SHP77 treated with DMSO at 0.1 percent for 48 hours (cell line): Measurements from ENCODE around the gene RNF207.

Experiments used
- DNase-seq: peaks from one replicate; lab custom pipeline; 2025; lab: John Stamatoyannopoulos, UW

The RNF207 gene

DNA sequence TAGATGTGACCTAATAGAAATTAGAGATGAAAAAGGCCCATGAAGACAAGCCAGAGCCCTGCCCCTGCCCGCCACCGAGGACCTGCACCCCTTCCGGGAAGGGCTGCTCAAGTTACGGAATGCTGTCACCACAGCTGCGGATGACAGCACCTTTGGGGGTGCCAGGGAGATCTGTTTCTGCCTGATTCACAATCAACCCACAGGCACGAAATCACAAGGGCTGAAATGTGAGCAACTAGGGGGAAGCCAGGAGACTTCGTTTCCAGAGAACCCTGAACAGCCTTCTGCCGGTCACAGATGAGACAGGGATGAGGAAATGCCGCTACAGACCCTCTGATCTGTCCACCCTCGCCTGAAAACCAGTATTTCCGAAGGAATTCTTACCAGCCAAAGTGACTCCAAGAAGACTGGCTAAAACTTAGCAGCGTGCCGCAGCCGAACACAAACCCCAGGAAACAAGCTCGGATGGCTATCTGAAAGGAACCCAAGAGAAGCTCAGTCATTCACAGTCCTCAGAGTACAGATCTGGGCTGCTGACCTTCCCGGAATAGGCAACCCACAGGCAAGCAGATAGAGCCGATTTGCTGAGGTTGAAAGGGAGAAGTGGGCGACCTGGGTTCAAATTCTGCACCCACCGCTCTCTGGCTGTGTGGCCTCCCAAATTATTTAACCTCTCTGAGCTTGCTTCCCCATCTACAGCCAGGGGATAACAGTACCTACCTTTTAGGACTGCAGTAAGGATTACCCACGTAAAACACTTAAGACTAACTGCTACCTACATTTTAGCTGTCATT is 28.8 kb downstream of the RNF207 start:
- DNase-seq, result no peak

DNA sequence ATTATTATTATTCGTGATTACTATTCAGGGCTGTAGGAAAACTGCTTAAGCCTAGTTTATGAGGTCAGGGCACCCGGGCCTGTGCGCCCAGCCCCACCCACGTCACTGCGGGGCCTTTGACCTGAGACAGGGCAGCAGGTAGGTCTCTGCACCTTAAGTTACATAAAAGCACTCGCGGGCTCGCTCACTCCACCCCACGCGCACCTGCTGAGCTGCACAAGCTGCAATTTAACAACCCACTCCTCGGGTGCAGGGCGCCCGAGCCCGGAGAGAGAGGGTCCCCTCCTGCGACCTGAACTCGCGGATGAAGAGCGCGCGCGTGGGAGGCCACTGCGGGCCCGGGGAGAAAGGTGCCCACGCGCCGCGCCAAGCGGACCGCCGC is 29.4 kb downstream of the RNF207 start:
- no peak for DNase-seq

DNA sequence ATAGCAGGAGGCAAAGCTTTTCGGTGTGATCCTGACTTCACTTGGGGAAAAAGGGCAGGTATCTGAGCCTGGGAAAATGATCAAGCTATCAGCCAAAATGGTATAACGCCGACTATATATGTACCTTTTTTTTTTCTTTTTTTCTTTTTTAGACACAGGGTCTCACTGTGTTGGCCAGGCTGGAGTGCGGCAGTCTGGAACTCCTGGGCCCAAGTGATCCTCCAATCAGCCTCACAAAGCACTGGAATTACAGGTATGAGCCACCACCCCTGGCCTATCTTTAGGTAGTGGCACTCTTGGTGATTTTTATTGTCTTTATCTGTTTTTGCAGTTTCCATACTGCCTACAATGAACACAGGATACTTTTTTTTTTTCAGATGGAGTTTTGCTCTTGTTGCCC is 31.2 kb downstream of the RNF207 start:
- no peak for DNase-seq

DNA sequence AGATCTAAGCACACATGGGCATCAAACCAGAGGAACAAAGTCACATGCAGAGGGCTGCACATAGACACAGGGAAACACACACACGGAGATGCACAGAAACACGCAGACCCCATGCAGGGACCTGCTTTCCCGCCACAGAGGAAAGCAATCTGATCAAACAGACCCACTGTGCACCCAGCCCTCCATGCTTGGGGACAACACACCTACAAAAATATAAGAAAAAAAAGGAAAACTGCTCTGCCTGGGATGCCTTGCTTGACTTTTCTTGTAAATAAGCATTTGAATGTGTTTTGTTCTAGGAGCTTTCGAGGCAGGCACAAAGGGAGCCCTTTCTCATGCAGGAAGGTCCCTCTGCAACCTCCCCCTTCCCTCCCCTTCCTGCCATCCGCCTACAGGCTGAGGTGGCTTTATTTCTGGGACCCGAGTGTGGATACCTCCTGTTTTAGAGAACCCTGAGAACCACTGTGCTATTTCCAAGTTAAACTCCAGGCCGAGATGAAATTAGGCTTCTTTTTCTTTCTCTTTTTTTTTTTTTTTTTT is 33.4 kb downstream of the RNF207 start:
- DNase-seq, result no peak

- peak; percentile 39 for DNase-seq
These were observed 34.2 kb downstream of the RNF207 start for GRCh38 chr1:6239950-6240768.

- no peak for DNase-seq
These were observed 35.4 kb downstream of the RNF207 start for GRCh38 chr1:6241107-6241886.

DNA sequence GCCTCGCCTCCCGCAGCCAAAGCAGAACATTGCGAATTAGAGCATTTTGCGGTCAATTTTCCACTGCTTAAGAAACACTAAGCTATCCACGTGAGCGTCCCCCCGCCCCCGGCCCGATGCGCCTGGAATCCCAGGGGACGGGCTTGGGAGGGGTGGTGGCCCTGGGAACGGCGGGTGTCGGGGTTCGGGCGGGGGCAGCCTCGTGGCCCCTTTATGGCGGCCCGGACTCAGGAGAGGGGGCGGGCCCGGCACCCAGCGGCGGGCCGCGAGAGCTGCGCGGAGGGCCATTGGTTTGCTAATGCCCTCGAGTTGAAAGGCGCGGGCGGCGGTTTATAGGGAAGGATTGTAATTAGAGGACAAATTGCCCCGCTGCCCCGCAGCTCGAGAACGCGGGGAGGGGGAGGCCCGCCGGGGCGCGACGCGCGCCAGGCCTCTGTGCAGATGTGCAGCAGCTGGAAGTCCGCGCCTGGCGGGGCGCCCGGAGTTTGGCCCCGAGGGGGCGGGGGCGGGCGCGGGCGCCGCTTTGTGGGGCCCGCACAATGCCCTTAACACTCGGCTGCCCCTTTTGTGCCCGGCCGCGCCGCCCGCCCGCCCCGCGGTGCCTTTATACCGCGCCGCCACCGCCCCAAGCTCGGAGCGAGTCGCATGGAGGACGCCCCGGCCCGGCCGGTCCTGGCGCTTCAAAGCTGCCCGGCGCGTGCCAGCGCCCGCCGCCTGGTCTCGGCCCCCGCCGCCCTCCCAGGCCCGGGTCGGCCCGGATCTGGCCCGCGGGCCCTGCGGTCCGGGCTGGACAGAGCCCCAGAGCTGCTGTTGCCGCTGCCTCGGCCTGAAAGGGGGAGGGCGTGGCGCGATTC is 36.2 kb downstream of the RNF207 start:
- no peak for DNase-seq

DNA sequence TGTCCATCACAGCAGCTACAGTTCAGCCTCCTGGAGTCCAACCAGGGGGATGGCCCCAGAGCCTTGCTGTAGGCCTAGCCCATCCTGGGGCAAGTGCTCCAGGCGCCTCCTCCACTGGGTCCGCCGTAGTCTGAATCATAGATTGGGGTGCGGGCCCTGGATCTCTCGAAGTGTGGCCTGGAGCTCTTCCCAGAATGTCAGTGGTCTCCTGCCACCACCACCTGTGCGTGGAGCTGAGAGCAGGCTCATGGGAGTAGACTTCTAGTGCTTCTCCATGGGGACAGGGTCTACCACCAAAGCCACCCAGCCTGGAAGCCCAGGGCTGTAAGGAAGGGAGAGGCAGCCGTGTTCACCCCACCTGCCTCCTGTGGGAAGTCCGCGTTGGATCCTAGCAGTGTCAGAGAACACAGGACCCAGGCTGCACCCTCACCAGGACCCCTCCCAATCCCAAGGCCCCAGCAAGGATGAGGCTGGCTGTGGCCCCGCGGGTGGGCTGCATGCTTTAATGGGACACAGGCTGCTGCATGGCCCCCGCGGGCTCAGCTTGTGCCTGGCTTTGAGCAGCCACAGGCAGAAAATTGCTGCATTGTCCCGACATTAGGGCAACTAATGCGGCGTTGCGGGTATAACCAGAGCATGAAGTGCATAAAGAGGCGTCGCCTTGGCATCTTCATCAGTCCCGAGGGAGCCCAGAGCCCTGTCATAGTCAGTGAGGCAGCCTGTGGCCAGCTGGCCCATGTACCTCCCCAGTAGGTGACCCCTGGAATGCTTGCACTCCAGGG is 37.3 kb downstream of the RNF207 start:
- DNase-seq, result no peak

- DNase-seq, result no peak
These were observed 38.1 kb downstream of the RNF207 start, which contains the start of gene HES3 for GRCh38 chr1:6243993-6244392. TSS of gene HES3 (plus strand) at chr1:6244179. CDS start at chr1:6244366, 187 bp downstream.

GRCh38 chr1:6244401-6245049 is 38.6 kb downstream of the RNF207 start:
- DNase-seq, result no peak

DNA sequence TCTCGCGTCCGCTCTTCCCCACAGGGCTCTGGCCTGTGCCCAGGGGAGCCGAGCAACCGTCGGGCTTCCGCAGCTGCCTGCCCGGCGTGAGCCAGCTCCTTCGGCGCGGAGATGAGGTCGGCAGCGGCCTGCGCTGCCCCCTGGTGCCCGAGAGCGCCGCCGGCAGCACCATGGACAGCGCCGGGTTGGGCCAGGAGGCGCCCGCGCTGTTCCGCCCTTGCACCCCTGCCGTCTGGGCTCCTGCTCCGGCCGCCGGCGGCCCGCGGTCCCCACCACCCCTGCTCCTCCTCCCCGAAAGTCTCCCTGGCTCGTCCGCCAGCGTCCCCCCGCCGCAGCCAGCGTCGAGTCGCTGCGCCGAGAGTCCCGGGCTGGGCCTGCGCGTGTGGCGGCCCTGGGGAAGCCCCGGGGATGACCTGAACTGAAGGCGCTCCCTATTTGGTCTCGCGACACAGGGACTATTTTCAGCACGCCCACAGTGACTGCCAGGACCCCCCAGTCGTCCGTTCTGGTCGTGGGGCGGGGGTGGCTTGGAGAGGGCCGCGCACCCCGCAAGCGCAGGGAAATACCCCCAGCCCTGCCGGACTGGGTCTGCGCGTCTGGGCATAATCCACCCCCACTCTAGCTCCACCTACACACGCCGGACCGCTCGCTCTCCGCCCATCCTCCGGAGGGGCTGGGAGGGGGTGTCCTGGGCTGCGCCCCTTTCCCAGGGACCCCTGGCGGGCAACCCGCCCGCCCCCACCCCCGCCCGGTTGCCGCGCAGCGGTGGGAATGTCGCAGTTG is 39.4 kb downstream of the RNF207 start:
- DNase-seq, result peak; percentile 56

DNA sequence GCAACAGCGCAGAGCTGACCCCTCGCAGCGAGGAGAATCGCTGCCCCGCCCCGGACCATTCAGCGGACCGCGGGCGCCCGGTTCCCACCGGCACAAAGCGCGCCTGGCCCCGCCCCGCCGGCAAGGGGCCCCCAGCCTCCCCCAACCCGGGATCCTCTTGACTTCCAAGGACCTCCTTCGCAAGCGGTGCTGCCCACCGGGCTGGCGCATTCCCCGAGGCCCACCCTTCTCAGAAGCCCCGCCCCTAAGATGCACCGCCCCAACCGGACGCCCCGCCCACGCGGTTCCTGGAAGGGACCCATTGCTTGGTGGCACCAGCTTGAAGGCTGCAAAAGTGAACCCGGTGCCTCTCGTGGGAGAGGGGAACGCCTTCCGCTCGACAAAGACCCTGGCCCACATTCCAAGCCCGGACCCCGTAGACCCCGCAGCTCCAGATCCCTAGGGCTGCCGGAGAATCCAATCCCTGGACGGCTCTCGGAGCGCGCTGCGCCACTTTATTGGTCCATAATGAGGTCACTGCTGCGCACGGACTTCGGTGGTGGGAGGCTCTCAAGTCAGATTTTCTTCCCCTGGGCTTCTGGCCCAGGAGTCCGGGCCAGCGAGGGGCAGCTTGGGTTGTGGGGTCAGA is 40.1 kb downstream of the RNF207 start:
- DNase-seq, result peak; percentile 32

DNA sequence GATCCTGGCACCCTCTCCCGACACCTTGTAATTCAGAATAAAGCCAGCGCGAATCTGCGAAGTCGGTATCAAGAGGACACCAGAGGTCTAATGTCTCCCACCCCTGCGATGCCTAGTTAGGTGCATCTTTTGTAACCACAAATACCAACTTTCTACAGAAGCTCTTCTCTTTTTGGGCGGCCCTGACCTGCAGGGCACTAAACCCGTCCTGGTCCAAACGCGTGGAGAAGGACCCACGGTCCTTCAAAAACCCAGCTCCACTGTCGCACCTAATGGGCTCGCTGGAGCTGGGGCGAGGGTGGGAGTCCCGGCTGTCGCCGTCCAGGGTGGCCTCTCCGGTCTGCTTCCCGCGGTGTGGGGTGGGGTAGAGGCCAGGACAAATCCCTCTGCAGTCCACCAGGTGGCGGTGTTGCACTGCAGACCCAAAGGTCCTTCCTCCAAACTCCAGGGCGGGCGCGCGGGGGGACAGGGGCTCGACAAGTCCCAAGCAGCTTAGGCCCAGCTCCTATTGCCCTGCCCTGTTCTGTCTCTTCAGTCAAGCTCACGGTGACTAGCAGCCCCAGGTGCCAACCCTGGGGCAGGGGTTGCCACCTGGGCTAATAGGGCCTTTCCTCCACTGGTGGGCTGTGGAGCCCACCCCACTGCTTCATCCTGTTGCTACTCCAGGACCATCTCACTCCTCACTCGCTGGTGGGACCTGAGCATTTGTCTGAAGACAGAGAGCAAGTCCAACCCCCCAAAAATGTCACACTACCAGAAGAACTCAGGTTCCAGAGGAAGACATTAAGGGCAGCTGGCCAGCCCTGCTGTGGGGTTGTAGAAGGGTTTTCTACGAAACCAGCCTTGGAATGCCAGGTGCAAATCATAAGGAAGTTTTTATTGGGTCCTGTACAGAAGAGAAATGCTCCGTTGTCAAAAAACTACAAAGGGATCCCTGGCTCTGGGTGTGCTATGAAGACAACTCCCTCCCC is 40.9 kb downstream of the RNF207 start:
- DNase-seq, result peak; percentile 36

DNA sequence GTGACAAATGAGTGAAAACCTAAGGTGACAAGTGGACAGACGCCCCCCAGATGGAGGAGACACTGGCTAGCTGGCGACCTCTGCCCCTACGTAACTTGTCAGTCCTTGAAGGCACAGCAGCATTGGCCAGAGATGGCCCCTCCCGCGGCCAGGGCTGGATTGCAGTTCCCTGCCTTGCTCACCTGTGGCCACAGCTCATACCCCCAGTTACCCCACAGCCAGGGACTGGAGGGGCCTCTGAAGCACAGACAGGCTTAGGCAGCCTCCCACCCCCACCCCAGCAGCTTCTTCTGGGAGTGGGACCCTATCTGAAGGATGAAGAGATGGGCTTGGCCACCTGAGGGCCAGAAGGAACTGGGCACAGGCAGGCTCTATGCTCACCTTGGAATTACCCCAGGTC is 41.7 kb downstream of the RNF207 start:
- DNase-seq, result no peak

DNA sequence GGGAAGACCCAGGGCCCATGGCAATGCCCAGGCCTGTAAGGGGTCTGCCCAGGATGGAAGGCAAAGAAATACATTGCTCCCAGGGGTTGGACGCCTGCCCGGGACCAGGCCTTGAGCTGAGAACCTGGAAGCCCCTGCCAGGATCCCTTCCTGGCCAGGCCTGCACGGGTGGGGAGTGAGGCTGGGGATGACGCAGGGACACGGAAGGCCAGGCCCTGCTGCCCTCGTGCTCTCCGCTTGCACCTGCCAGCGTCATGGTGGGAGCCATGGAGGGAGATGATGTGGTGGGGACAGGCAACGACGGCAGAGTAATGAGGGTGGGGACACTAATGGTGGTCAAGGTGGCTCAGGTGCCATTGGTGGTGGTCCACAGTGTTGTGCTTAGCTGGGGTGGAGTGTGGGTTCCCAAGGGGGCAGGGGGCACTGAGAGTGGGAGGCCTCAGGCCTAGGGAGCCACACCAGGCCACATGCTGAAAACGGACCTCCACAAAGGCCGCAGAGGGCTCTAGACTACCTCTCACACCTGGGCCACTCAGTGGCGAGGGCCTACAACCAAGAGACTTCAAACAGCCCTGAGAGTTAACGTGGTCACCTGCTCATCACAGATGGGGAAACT is 42.4 kb downstream of the RNF207 start:
- DNase-seq, result no peak

DNA sequence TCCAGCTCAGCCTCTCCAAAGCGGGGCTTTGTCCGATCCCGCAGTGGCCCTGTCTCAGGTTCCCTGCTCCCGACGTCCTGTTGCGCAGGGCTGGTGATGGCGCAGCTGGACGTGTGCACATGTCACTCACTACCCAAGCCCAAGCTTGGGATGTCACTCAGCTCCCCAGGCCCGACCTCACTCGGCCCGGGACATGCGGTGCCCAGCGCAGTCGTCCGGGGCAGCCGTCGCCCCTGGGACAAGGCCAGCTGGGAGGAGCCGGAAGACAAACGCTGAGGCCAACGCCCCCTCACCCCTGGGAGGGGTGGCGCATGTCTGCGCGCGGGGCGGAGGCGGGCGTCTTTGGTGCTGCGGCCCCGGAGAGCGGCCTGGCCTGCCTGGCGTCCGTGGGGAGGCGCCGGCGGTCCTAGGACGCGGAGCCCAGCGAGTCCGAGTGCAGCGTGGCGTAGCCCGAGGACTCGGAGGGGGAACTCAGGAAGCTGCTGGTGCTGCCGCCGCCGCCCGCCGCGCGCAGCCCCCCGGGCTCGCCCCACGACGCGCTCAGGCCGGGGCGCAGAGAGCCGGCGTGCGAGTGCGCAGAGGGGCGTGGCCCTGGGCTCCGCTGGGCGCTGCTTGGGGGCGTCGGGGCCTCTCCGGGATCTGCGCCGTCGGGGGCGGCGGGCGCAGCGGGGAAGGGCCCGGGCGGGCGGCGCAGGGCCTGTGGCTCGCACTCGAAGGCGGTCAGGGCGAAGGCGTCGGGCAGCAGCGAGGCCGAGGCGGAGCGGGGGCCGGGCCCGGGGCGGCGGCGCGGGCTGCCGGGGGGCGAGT is 43.2 kb downstream of the RNF207 start:
- no peak for DNase-seq
